Activated CD4-positive, alpha-beta T cell treated with anti-CD3 and anti-CD28 coated beads, Interleukin-2, amount 50 U/mL, for 4 hours (primary cell): Measurements from ENCODE around the gene TMEM221.
"Not testable (repeated sequence)": the region's sequence is repeated elsewhere in the genome, so short reads cannot be mapped to it uniquely, and the experiment has no call there.

Experiments used
- DNase-seq, 2 experiments: peaks; one replicate each; pipeline ENCODE4 v3.0.0-alpha.2; 2020

TMEM221 gene

GRCh38 chr19:17448131-17448967, at the start of gene TMEM221:
Gene TMEM221, minus strand, starts transcription at chr19:17448668. Its CDS starts 206 bp downstream, at chr19:17448462.
- DNase-seq, result peak; percentile 57 to 60

GRCh38 chr19:17497149-17497798, 48.8 kb upstream of the TMEM221 start:
- no peak for DNase-seq

- peak; percentile 70 to 74 for DNase-seq
These were observed 48.0 kb upstream of the TMEM221 start for GRCh38 chr19:17496337-17496997.

DNA sequence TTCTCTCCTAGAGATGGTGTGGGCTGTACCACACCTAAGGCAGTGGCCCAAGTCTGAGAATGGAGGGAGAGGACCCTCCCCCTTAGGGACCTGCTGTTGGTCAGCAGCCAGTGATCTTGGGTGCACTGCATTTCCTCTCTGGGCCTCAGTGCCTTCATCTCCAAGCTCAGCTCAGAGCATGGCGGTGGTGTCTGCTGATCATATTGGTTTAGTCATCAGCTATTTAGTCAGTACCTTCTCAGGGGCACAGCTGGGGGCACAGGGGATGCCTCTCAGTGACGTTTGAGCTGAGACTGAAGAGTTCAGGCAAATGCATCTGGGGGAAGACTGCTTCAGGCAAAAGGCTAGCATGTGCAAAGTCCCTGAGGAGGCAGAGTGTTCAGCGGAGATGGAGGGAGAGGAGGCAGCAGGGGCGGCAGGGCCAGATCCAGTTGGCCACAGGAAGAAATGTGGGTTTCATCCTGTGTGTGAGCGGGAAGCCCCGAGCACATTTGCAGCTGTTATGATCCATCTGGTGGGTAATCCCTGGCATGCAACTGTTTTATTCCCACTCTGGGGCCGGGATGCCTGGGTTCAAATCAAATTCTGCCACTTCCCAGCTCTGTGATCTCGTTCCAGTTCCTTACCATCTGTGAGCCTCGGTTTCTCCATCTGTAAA, 47.3 kb upstream of the TMEM221 start:
- no peak for DNase-seq

DNA sequence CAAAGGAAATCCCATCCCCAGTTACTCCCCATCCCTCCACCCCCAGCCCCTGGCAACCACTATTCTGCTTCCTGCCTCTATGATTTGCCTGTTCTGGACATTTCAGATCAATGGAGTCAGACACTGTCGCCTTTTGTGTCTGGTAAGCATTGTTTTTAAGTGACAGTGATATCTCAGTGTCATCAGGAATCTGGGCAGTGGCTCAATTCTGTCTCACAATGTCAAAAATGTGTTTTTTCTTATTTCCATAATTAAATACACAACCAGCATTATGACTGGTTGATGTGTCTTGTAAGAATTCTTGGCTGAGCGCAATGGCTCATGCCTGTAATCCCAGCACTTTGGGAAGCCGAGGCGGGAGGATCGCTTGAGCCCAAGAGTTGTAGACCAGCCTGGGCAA, 42.8 kb upstream of the TMEM221 start:
- DNase-seq, result no peak

DNA sequence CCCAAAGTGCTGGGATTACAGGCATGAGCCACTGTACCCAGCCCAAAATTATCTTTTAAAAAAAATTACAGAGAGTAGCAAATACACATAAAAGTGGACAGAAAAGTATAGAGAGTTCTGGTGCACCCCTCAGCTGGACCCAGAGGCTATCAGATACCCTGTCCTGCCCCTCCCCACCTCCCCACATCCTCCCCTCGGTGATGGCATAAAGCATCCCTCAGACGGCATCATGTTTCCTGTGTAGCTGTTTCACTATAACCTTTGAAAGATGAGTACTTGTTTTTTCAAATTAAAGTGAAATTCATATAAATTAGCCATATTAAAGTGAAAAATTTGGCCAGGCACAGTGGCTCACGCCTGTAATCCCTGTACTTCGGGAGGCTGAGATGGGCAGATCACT, 41.9 kb upstream of the TMEM221 start:
- no peak for DNase-seq

DNA sequence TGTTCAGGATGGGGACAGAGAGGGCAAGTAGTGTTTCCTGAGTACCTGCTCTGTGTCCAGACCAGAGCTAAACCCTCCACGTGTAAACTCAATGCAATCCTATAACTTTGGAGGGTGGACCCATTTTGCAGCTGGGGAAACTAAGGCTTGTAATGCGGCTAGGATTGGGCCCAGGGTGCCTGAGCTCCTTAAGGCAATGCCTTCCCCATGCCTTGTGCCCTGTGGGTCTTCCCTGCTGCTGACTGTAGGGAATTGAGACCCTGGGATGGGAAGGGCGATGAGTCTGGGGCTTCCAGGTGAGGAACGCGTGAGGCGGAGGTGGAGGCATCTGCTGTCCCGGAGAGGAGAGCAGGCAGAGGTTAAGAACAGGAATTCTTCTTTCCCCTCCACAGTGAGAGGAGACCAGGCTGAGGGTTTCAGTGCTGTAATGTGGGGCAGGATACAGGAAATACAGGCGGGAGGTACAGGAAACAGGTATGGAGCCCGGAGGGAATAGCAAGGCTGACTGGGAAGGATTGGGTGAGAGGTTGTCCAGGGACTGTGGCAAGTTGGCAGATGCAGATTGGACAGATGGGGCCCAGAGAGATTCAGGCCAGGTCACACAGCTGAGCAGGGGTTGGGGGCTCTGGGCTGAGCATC, 41.0 kb upstream of the TMEM221 start:
- DNase-seq, result no peak

DNA sequence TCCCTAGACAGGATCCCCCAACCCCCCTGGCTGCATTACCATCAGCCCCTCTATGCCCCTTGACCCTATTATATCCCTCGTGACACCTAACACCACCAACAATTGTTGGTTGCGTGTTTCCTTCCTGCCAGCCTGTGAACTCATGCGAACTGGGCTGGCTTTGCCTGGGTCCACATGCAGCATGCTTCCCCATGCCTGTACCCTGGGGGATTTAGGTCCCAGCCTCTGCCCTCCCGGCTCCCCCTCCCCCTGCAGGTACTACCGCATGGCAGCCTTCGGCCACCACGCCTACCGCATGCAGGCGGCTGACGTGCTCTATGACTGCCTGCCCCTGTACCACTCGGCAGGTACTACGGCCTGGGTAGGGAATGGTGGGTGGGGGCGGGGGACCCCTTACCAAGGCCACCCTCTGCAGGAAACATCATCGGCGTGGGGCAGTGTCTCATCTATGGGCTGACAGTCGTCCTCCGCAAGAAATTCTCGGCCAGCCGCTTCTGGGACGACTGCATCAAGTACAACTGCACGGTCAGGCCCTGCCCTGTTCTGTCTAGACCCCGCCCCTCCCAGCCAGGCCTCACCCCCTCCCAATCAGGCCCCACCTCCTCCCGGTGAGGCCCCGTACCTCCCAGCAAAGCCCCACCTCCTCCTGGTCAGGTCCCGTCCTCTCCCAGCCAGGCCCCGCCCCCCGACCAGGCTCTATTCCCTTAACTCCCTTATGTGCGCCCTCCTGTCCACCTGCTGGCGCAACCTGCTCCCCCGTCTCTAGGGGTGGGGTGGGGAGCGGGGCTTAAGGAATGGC, 40.3 kb upstream of the TMEM221 start:
- DNase-seq, result peak; percentile 65 to 68

DNA sequence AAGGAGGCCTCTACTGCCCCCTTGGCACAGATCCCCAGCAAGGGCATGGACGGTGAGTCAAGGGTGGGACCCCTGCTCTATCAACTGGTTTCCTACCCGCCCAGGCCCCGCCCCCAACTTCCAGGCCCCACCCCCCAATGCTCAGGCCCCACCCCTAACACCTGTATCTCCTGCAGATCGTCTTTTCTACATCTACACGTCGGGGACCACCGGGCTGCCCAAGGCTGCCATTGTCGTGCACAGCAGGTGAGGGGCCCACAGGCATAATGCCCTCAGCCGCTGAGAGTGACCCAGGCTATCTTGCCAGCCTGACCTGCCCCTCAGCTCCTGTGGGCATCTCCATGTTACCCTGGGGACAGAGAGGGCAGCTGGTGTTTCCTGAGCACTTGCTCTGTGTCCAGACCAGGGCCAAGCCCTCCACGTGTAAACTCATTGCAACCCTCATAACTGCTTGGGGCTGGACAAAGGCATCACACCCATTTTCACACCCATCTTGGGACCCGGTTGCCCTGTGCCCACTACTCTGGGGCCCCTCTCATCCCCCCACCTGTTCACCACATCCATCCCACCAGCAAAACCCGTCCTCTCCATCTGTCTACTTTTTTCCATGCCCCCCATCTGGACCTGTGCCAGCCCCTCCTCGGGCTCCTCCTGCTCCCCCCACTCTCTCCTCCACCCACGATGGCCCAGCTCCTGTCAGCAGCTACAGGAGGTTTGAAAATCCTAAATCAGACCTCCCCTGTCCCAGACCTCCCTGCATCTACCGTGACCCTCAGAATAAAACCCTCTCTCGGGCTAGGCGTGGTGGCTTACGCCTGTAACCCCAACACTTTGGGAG, 39.0 kb upstream of the TMEM221 start:
- no peak for DNase-seq

DNA sequence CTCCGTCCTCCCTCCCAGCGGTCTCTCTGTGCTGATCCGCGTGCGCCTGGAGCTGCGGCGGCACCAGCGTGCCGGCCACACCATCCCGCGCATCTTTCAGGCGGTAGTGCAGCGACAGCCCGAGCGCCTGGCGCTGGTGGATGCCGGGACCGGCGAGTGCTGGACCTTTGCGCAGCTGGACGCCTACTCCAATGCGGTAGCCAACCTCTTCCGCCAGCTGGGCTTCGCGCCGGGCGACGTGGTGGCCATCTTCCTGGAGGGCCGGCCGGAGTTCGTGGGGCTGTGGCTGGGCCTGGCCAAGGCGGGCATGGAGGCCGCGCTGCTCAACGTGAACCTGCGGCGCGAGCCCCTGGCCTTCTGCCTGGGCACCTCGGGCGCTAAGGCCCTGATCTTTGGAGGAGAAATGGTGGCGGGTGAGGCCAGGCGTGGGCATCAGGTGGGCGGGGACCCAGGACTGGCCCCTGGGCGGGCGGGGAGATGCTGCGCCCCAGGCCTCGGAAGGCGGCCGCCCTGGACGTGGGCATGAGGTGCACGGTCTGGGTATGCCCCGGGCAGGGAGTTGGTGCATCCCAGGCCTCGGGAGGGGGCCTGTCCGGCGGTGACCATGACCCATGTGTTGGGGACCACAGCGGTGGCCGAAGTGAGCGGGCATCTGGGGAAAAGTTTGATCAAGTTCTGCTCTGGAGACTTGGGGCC, 38.2 kb upstream of the TMEM221 start:
- no peak for DNase-seq

GRCh38 chr19:17484520-17485185, 36.2 kb upstream of the TMEM221 start:
- DNase-seq, result no peak

- no peak for DNase-seq
These were observed 35.1 kb upstream of the TMEM221 start for GRCh38 chr19:17483605-17484002.

DNA sequence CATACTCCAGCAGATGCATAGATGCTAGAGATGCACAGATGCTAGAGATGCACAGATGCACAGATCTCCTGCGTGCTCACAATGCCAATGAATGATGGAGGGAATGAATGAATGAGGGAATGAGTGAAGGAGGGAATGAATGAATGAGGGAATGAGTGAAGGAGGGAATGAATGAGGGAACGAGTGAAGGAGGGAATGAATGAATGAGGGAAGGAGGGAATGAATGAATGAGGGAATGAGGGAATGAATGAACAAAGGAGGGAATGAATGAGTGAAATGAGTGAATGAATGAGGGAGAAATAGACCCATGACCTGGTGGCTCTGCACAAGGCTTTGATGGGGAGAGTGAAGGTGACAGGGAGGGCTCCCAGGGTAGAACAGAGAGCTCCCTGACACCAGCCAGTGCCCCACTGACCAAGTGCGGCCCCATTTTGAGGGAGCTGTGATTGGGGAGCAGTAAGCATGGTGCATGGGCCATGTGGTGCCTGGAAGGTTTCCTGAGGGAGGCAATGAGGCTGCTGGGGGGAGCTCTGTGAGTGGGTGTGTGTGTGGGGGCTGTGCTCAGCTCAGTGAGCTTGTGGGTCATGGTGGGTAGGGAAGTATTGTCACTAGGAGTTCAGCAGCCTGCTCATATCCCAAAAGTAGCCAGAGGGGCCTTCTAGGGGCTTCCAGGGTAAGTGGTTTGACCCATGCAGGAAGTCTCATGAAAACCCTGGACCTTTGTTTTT, 34.6 kb upstream of the TMEM221 start:
- DNase-seq, result no peak

DNA sequence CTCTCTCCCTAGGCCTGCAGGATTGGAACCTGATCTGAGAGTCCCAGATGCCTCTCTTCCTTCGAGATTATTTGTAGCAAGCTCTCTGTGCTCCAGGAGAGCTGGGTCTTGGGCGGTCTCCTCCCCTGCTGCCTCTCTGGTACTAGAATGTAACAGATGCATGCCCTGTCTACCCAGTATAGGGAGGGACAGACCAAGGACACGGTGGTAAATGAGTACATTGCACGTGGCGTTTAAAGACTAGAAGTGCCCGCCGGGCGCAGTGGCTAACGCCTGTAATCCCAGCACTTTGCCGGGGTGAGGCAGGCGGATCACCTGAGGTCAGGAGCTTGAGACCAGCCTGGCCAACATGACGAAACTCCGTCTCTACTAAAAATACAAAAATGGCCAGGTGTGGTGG, 33.5 kb upstream of the TMEM221 start:
- DNase-seq, result no peak

- no peak for DNase-seq
These were observed 30.9 kb upstream of the TMEM221 start for GRCh38 chr19:17479325-17479791.

- no peak for DNase-seq
These were observed 27.2 kb upstream of the TMEM221 start for GRCh38 chr19:17475541-17476115.

- DNase-seq, result not testable (repeated sequence)
These were observed 26.6 kb upstream of the TMEM221 start for GRCh38 chr19:17475011-17475540.

DNA sequence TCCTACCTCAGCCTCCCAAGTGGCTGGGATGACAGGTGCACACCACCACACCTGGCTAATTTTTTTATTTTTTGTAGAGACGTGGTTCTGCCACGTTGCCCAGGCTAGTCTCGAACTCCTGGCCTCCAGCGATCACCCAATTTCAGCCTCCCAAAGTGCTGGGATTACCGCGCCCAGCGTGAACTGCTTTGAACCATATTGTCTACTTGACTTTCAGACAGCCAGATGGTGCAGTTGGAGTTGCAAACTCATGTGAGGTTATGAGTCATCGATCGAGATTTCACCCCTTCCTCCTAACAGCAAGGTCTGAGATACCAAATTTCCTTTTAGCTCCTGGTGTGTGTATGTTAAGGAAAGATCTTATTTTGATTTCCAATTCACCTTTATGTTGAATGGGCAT, 24.6 kb upstream of the TMEM221 start:
- no peak for DNase-seq
